Epithelial cell of prostate (primary cell): ENCODE data around the gene GNAS.
A peak's percentile ranks its signal among the peaks of the same experiment; 100 is the strongest.
"Not testable (repeated sequence)": the region's sequence is repeated elsewhere in the genome, so short reads cannot be mapped to it uniquely, and the experiment has no call there.

Experiments used
- DNase-seq: peaks from one replicate; pipeline ENCODE4 v3.0.0-alpha.2; 2011; ENCODE audit warnings: low read depth, low spot score
- H3K27ac ChIP-seq: fragments of 450-650 bp; 2 replicates; pipeline ENCODE4 v1.5.1; 2017; ENCODE audit warnings: mild to moderate bottlenecking

The GNAS gene

DNA sequence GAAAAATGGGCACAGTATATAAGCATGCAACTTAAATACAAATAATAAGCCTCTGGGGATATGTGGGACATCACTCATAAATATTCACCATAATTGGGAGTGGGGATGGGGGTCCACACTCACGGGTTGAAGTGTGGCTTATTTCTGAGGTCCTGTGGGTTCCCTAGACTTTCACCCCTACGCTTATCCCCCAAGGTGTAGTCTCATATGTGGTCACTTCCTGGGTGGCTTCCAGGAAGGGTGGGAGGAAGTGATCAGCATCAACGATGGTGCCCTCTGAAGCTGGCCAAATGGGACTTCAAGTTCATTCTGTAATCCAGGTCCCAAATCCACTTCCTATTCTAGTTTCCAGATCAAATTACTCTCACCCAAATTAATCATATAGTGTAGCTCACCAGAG is 59.5 kb downstream of the GNAS start:
- DNase-seq = no peak

DNA sequence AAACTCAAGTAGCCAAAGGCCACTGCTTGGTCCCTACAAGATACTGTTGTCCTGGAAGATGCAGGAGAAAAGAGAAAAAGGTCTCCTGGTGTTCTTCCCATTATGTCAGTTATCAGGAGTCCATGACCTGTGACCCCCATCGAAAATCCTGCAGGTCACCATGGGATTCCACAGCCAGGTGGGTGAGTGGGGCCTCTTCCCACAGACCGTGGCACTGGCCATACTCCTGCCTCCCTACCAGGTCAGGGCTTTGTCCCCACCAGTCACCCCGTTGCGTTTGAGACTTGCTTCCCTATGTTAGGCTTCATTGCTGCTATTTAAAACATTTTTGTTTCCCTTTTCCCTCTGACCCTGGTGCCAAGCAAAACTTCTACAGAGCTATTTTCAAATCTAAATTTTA is 60.6 kb downstream of the GNAS start:
- no peak for DNase-seq
- H3K27ac ChIP-seq = no peak overlapping the region

More for the DNA sequence above, 59.5 kb downstream of the GNAS start:
- H3K27ac ChIP-seq = no peak overlapping the region

GRCh38 chr20:58918621-58919020 is 66.1 kb downstream of the GNAS start:
- no peak overlapping the region for H3K27ac ChIP-seq
- DNase-seq = no peak

DNA sequence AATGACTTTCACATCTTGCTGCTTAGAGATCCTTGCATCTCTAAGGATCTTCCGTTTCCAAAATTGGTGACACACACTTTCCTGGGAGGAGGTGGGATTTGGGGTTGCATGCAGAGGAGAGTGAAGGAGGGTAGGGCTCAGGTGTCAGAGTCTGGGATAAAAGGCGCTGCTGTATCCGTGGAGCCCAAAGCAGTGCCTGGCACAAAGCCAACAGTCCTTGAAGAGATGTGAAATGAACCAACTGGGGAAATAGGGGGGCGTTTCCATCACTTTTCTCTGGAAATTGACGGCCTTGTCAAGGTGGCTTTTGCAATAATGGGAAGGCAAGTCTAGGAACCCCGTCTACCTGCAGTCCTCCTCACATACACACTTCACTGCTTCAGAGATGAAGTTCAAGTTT is 69.0 kb downstream of the GNAS start:
- DNase-seq = no peak

GRCh38 chr20:58922036-58922435 is 69.5 kb downstream of the GNAS start:
- no peak for DNase-seq
- no peak overlapping the region for H3K27ac ChIP-seq

More for the DNA sequence above, 69.0 kb downstream of the GNAS start:
- H3K27ac ChIP-seq = no peak overlapping the region

DNA sequence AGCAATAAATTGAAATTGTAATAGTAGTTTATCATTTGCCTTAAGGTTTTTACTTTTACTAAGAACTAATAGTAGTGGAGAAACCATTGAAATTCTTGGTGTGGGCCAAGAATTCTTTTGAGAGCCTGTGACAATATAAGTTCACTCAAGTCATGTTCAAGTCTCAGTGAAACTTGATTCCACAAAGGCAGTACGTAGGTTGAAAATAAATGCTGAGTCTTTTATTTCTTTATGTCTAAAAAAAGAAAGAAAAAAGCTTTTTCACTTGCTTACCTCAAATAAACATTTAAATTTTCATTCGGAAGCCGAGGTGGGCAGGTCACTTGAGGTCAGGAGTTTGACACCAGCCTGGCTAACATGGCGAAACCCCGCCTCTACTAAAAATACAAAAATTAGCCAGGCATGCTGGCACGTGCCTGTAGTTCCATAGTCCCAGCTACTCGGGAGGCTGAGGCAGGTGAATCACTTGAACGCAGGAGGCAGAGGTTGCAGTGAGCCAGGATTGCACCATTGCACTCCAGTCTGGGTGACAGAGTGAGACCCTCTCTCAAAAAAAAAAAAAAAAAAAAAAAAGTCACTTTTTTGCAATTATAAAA is 70.7 kb downstream of the GNAS start:
- no peak overlapping the region for H3K27ac ChIP-seq

GRCh38 chr20:58926802-58927489 is 74.4 kb downstream of the GNAS start:
- DNase-seq = no peak
- no peak overlapping the region for H3K27ac ChIP-seq

More for the DNA sequence above, 70.7 kb downstream of the GNAS start:
- no peak for DNase-seq

DNA sequence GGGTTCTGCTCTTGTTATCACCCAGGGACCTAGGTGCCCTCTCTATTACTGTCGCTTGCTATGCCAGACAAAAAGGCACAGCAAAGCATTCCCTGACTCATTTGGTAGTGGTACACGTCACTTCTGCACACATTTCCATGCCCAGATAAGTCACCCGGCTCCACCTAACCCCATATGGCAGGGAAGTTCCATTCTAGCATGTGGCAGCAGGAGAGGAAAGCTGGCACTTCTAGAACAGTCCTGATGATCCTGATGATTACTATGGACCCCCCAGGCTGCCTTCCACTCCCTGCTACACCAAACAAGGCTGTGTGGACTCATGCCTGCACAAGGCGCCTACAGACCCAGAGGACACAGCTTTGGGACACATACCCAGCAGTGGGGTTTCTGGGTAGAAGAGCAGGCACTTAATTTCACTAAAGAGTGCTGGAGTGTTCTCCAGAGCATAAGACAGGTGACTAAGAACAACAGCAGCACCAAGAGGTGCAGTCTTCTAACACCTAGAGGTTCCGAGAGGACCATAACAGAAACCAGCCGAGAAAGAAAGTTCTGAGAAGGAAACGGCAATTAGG is 75.1 kb downstream of the GNAS start:
- no peak overlapping the region for H3K27ac ChIP-seq
- no peak for DNase-seq

DNA sequence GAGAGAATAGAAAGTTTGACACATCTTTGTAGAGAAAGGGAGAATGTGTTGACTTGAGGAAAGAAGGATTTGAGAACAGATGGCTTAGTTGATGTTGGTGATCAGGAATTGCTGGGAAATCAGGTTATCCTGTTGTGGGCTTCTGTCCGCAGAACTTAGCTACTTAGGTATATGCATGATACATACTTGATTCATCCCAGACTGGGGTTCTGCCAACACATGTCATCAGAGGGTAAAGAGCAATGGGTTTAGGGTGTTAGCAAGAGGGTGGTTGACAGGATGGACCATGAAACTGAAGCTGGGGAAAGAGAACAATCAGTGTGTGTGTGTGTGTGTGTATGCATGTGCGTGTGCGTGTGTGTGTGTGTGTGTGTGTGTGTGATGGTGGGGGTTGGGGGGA is 78.0 kb downstream of the GNAS start:
- peak; percentile 22 for DNase-seq
- H3K27ac ChIP-seq = no peak overlapping the region

- H3K27ac ChIP-seq = no peak overlapping the region
- DNase-seq = no peak
Measured at GRCh38 chr20:58932170-58932569, 79.7 kb downstream of the GNAS start.

GRCh38 chr20:58938078-58938477 is 85.6 kb downstream of the GNAS start:
- no peak for DNase-seq

DNA sequence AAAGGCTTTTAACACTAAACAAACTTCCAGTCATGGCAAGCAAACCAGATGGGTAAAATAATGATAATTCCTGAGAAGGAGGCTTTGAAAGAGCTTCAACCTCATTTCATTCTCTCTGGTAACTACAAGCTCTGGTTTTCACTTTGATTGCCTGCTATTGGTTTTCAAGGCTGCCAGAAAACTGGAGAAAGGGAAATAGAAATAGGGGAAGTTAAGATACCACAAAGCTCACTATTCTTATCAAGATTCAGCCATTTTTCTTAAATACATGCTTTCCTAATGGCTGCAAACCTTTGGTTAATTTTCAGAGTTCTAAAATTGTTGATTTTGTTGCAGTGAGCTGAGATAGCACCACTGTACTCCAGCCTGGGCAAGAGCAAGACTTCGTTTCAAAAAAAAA is 86.0 kb downstream of the GNAS start:
- DNase-seq = no peak
- no peak overlapping the region for H3K27ac ChIP-seq

More at GRCh38 chr20:58938078-58938477, 85.6 kb downstream of the GNAS start:
- H3K27ac ChIP-seq = no peak overlapping the region

DNA sequence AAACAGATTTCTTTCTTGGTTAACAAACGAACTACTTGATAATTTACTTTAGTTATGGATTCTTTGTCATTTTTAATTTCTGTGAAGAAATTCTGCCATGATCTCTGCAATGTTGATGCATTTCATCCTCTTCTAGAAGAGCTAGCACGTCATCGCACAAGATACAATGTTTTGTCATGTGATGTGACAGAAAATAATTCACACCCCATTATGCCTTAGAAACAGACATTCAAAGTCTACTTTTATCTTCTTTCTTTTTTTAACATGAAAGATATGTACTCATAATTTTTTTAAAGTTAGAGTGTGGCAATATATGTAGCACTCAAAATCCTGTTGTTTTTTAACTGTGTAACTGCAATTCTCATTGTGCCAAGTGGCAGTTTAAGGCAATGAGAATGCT is 89.0 kb downstream of the GNAS start:
- DNase-seq = no peak

GRCh38 chr20:58942549-58942948 is 90.0 kb downstream of the GNAS start:
- H3K27ac ChIP-seq = no peak overlapping the region
- no peak for DNase-seq

More for the DNA sequence above, 89.0 kb downstream of the GNAS start:
- H3K27ac ChIP-seq = no peak overlapping the region

- H3K27ac ChIP-seq = no peak overlapping the region
- DNase-seq = no peak
Measured at GRCh38 chr20:58944610-58945009, 92.1 kb downstream of the GNAS start.

GRCh38 chr20:58945965-58946631 is 93.6 kb downstream of the GNAS start:
- H3K27ac ChIP-seq = no peak overlapping the region
- no peak for DNase-seq

DNA sequence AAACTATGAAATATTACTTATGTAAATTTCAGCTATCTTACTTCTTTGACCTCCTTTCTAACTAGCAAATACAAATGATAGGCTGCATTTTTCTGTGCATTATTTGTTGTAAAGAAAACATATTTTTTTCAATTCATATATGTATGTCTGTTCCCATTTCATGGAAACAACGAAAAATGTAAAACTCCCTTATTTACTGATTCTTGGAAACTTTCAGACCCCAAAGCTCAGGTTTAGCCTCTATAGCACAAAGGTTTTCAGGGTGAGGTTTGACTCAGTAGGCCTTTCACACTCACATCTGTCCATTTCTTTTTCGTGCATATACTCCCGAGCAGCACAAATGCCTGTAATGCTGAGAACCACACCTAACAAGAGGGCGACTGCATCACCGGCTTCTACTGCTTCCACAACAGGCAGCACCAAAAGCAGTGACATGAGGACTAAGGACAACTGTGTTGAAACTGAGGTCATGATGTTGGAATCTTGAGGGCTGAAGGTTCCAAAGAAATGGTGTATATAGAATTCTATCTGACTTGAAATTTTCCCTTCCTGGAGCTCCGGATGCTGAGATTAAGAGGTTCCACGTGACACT is 95.4 kb downstream of the GNAS start:
- DNase-seq, H3K27ac ChIP-seq: not testable (repeated sequence)

DNA sequence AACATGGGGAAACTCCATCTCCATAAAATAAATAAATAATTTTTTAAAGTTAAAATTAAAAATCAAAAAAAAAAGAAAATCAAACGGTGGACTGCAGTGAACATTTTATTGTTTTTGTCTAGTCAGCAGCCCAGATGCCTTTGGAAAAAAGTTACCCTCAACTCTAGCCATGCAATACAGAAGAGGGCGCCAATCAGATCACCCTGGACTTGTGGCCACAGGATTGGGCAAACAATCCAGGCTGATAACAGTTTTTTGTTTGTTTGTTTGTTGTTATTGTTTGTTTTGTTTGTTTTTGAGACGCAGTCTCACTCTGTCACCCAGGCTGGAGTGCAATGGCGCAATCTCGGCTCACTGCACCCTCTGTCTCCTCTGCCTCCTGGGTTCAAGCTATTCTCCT is 98.1 kb downstream of the GNAS start:
- no peak overlapping the region for H3K27ac ChIP-seq
- no peak for DNase-seq

DNA sequence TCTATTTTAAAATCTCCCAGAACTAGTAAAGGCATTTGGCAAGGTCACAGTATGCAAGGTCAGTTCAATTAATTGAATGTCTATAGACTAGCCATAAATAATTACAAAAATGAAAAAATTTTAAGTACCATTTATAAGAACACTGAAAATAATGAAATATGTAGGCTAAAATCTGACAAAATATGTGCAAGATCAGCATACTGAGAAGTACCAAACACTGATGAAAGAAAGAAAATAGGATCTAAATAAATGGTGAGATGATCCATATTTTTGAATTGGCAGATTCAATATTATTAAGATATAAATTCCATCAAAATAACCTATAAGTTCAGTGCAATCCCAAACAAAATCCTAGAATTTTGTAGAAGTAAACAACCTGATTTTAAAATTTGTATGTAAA is 100.5 kb downstream of the GNAS start:
- H3K27ac ChIP-seq = no peak overlapping the region
- no peak for DNase-seq

DNA sequence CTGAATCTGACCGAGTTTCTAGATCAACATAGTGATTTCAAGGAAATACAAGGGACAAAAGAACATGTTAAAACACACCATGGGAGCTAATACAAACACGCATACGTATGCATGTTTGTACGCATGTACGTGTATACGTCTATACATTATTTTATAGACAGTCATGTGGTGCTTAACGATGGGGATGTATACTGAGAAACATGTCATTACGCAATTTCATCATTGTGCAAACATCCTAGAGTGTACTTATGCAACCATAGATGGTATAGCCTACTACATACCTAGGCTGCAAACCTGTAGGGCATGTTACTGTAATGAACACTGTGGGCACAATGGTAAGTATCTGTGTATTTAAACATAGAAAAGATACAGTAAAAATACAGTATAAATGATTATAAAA is 103.6 kb downstream of the GNAS start:
- DNase-seq = no peak
- no peak overlapping the region for H3K27ac ChIP-seq

DNA sequence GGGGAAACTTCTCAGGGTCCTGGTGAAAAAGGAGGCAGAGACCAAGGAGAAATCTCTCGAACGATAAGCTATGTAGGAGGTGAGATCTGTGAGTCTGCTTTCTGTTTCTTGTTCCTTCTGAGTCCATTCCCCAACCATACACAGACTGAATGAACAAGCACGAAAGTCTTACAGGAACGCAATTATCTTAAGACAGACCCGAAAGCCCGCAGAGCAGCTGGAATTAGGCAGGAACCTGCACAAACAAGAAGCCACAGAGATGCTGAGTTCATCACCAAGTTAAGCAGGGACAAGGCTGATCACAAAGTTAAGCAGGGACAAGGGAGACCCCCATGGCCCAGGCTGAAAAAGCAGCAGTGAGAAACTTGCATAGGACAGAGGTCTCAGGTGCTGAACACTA is 107.1 kb downstream of the GNAS start:
- no peak overlapping the region for H3K27ac ChIP-seq
- DNase-seq = no peak
